Neural cell (in vitro differentiated cells): ENCODE data around the gene FGF1. TPM values are rescaled to one million over a fixed set of nuclear protein-coding genes. Genes with fewer than 3 reads are reported as not detected.

Source experiments
- H2AFZ ChIP-seq: fragments of 200-600, 300-800 bp; sonication (generic), shearing (Covaris generic); 2 replicates; pipeline ENCODE4 v1.6.0; 2014; ENCODE audit warnings: low read depth, mild to moderate bottlenecking, antibody characterized with exemption, low read length, moderate library complexity
- H3F3A ChIP-seq: fragments of 200-600 bp; shearing (Covaris generic); 2 replicates; pipeline ENCODE4 v1.6.1; 2016; ENCODE audit warnings: mild to moderate bottlenecking, moderate library complexity, mixed read lengths, antibody characterized with exemption, low read length; ENCODE audit not compliant: insufficient read depth, poor library complexity, severe bottlenecking
- H3K27ac ChIP-seq: fragments of 200-600, 300-800 bp; sonication (generic), shearing (Covaris generic); 2 replicates; pipeline ENCODE4 v1.5.1; 2014; ENCODE audit warnings: mild to moderate bottlenecking, low read length, moderate library complexity
- H3K27me3 ChIP-seq: fragments of 300-800, 200-600 bp; sonication (generic), shearing (Covaris generic); 2 replicates; pipeline ENCODE4 v1.6.0; 2014; ENCODE audit warnings: mild to moderate bottlenecking, low read depth, low read length, moderate library complexity; ENCODE audit not compliant: insufficient read depth
- H3K36me3 ChIP-seq: fragments of 300-800, 200-600 bp; sonication (generic), shearing (Covaris generic); 2 replicates; pipeline ENCODE4 v1.5.1; 2014; ENCODE audit warnings: mild to moderate bottlenecking, antibody characterized with exemption, low read length, moderate library complexity; ENCODE audit not compliant: insufficient read depth
- H3K4me2 ChIP-seq: fragments of 300-800, 200-600 bp; sonication (generic), shearing (Covaris generic); 2 replicates; pipeline ENCODE4 v1.6.0; 2014; ENCODE audit warnings: mild to moderate bottlenecking, low read length
- H3K4me3 ChIP-seq: fragments of 300-800, 200-600 bp; sonication (generic), shearing (Covaris generic); 2 replicates; pipeline ENCODE4 v1.5.1; 2014; ENCODE audit warnings: mild to moderate bottlenecking, low read length, moderate library complexity
- H3K79me2 ChIP-seq: fragments of 200-600 bp; shearing (Covaris generic); replicated peaks from 2 replicates; pipeline ENCODE4 v1.6.0; 2014; ENCODE audit warnings: mild to moderate bottlenecking, low read length, moderate library complexity; ENCODE audit not compliant: insufficient read depth
- H3K9ac ChIP-seq: fragments of 300-800, 200-600 bp; sonication (generic), shearing (Covaris generic); 2 replicates; pipeline ENCODE4 v1.6.1; 2016; ENCODE audit warnings: mild to moderate bottlenecking, low read length, mixed read lengths
- H3K9me2 ChIP-seq: fragments of 200-600 bp; shearing (Covaris generic); 2 replicates; pipeline ENCODE4 v1.6.1; 2016; ENCODE audit warnings: mild to moderate bottlenecking, low read length, mixed read lengths; ENCODE audit not compliant: insufficient read depth
- H3K9me3 ChIP-seq: fragments of 200-600, 300-800 bp; sonication (generic), shearing (Covaris generic); 2 replicates; pipeline ENCODE4 v1.6.1; 2016; ENCODE audit warnings: mild to moderate bottlenecking, mixed run types, low read length, moderate library complexity, mixed read lengths
- H4K20me1 ChIP-seq: fragments of 200-600 bp; shearing (Covaris generic); 2 replicates; pipeline ENCODE4 v1.6.1; 2016; ENCODE audit warnings: mild to moderate bottlenecking, mixed run types; ENCODE audit not compliant: insufficient read depth
- CTCF ChIP-seq: fragments of 450-650 bp; IDR thresholded peaks from 2 replicates; pipeline ENCODE4 v1.5.1; 2014; ENCODE audit warnings: antibody characterized with exemption, mild to moderate bottlenecking, moderate library complexity; ENCODE audit not compliant: poor library complexity, severe bottlenecking
- EP300 ChIP-seq: fragments of 450-650 bp; conservative IDR thresholded peaks from 2 replicates; pipeline ENCODE4 v1.6.1; 2014; ENCODE audit warnings: antibody characterized with exemption, mild to moderate bottlenecking, moderate library complexity; ENCODE audit not compliant: poor library complexity, severe bottlenecking
- EZH2 ChIP-seq: fragments of 200-600, 300-800 bp; shearing (Covaris generic), sonication (generic); IDR thresholded peaks from 2 replicates; pipeline ENCODE4 v1.6.1; 2014; ENCODE audit warnings: antibody characterized with exemption, low read length, borderline replicate concordance, mild to moderate bottlenecking; ENCODE audit not compliant: insufficient read depth, poor library complexity, severe bottlenecking
- MXI1 ChIP-seq: fragments of 450-650 bp; conservative IDR thresholded peaks from 2 replicates; pipeline ENCODE4 v1.6.1; 2014; ENCODE audit warnings: antibody characterized with exemption, mild to moderate bottlenecking; ENCODE audit not compliant: poor library complexity, severe bottlenecking
- POLR2AphosphoS5 ChIP-seq: IDR thresholded peaks from 2 replicates; pipeline ENCODE4 v1.6.1; 2012
- RAD21 ChIP-seq: fragments of 450-650 bp; conservative IDR thresholded peaks from 2 replicates; pipeline ENCODE4 v1.6.1; 2014; ENCODE audit warnings: antibody characterized with exemption, mild to moderate bottlenecking, moderate library complexity
- REST ChIP-seq: IDR thresholded peaks from 2 replicates; pipeline ENCODE4 v1.6.1; 2012; ENCODE audit warnings: borderline replicate concordance
- SMC3 ChIP-seq: fragments of 450-650 bp; conservative IDR thresholded peaks from 2 replicates; pipeline ENCODE4 v1.6.1; 2014; ENCODE audit warnings: antibody characterized with exemption, mild to moderate bottlenecking, moderate library complexity; ENCODE audit not compliant: poor library complexity
- TAF1 ChIP-seq: IDR thresholded peaks from 2 replicates; pipeline ENCODE4 v1.6.1; 2012; ENCODE audit warnings: low read depth
- polyA plus RNA-seq: library from polyadenylated mRNA; depleted of rRNA; stranded (reverse); fragments of >200 nt; gene quantifications from 2 replicates; pipeline ENCODE4 v1.2.3, GENCODE V29; 2014

FGF1 gene
- polyA plus RNA-seq, 1 donor from 2014 or later: not detected

DNA sequence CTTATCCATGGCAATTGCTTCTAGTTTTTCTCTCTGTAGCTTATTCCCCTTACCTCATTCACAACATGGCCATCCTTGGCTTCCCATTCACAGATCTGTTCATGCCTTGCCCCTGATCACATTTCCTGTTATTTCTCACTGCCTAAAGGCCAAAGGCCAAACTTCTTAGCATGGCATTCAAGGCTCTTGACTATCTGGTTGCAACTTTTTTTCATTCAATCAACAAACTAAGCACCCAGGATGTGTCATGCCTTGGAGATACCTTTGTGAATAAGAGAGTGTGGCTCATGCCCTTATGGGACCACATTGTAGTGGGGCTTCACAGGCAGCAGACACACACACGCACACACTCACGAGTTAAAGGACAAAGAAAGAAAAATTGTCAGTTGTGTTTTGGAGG lies 27.6 kb downstream of the FGF1 start:
- H3K9ac ChIP-seq: no peak overlapping the region
- no peaks in the 10 kb centered on the region for H3K9me2 ChIP-seq
- H3K79me2 ChIP-seq: no peaks in the 10 kb centered on the region
- no peaks in the 10 kb centered on the region for H3K9me3 ChIP-seq
- H3K27me3 ChIP-seq: no peaks in the 10 kb centered on the region
- H3K36me3 ChIP-seq: no peaks in the 10 kb centered on the region
- no peak overlapping the region for H3K27ac ChIP-seq
- H4K20me1 ChIP-seq: no peaks in the 10 kb centered on the region
- H3F3A ChIP-seq: no peaks in the 10 kb centered on the region
- H3K4me2 ChIP-seq: no peak overlapping the region
- H2AFZ ChIP-seq: no peak overlapping the region
- no peak overlapping the region for H3K4me3 ChIP-seq
- TF ChIP-seq SMC3: no peak
- TF ChIP-seq MXI1: no peak
- no peak for TF ChIP-seq REST

DNA sequence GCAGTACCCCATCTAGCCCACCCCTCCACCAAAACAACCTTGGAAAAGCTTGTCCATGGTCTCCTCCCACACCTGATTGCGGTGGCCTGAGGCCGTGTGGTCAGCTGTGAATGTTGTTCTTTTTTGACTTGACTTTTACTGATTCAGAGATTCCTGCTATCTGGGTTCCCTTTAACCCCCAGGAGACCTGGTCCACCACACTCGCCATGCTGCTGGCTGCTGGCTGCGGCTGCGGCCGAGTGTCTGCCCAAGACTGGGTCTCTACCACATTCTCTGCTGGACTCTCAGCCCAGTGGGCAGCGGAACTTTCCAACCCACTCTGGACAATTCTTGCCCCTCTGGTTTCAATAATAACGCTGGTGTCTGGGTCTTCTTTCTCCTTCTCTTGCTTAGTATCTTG lies 28.4 kb downstream of the FGF1 start:
- Histone ChIP-seq H3K4me2 (no peak overlapping the region), H3K27me3 (no peaks in the 10 kb centered on the region), H3K36me3 (no peaks in the 10 kb centered on the region), H3K27ac (no peak overlapping the region), H4K20me1 (no peaks in the 10 kb centered on the region), H3K9me3 (no peaks in the 10 kb centered on the region), H3K9me2 (no peaks in the 10 kb centered on the region), H2AFZ (no peak overlapping the region), H3K9ac (no peak overlapping the region), H3K4me3 (no peak overlapping the region), H3K79me2 (no peaks in the 10 kb centered on the region), H3F3A (no peaks in the 10 kb centered on the region)
- no peak for TF ChIP-seq TAF1
- no peak for TF ChIP-seq POLR2AphosphoS5
- TF ChIP-seq EZH2: no peak
- TF ChIP-seq RAD21: no peak
- TF ChIP-seq SMC3: no peak
- no peak for TF ChIP-seq REST
- TF ChIP-seq CTCF: no peak
- TF ChIP-seq MXI1: no peak
- no peak for TF ChIP-seq EP300
